ENCODE data around the gene MTOR. TPM values are rescaled to one million over a fixed set of nuclear protein-coding genes. Genes with fewer than 3 reads are reported as not detected.

The MTOR gene
- total RNA-seq, 4 donors from 2014 or later, result 37.8 to 46.4 (median 43.9) TPM

- H3K36me3 ChIP-seq, result peaks cover 0 to 7% of the 10 kb centered on the region in 2 donors
- no peak overlapping the region for H3K4me3 ChIP-seq (replicated peaks in 1 of 3)
- intact Hi-C loops (cut with DNase I), result no loop called here
Observed at GRCh38 chr1:11158291-11158690, 104.1 kb downstream of the MTOR start.

GRCh38 chr1:11157867-11158266, 104.5 kb downstream of the MTOR start:
- Histone ChIP-seq H3K4me1 (no peaks in the 10 kb centered on the region), H3K4me3 (replicated peaks in 1 of 3) (no peak overlapping the region), H3K9me3 (no peaks in the 10 kb centered on the region), H3K36me3 (peaks cover 0 to 7% of the 10 kb centered on the region in 2 donors), H3K27ac (no peak overlapping the region), H3K27me3 (no peaks in the 10 kb centered on the region)
- intact Hi-C loops (cut with DNase I), result no loop called here
- no peak for DNase-seq
- TF ChIP-seq POLR2A (IDR thresholded peaks at IDR 0.05) (no peak), CTCF (IDR thresholded peaks at IDR 0.05) (no peak)
- 59 to 73% methylated on average over 2 of the region's 2 CpGs for WGBS, 2 donors

More at GRCh38 chr1:11158291-11158690, 104.1 kb downstream of the MTOR start:
- no peaks in the 10 kb centered on the region for H3K27me3 ChIP-seq
- WGBS, 2 donors, result 87 to 89% methylated on average over 3 of the region's 3 CpGs
- no peaks in the 10 kb centered on the region for H3K4me1 ChIP-seq
- TF ChIP-seq POLR2A (IDR thresholded peaks at IDR 0.05), result no peak
- no peak for TF ChIP-seq CTCF (IDR thresholded peaks at IDR 0.05)
- DNase-seq, result no peak
- H3K27ac ChIP-seq, result no peak overlapping the region
- no peaks in the 10 kb centered on the region for H3K9me3 ChIP-seq

- TF ChIP-seq CTCF (IDR thresholded peaks at IDR 0.05), result no peak
- TF ChIP-seq POLR2A (IDR thresholded peaks at IDR 0.05), result no peak
- H3K4me3 ChIP-seq (replicated peaks in 1 of 3), result no peak overlapping the region
- H3K27me3 ChIP-seq, result no peaks in the 10 kb centered on the region
- intact Hi-C loops (cut with DNase I), result no loop called here
- no peak overlapping the region for H3K27ac ChIP-seq
- 85% methylated on average over 8 of the region's 8 CpGs for WGBS, 2 donors
- DNase-seq, result no peak
- H3K36me3 ChIP-seq, result peaks cover 0 to 7% of the 10 kb centered on the region in 2 donors
- H3K9me3 ChIP-seq, result no peaks in the 10 kb centered on the region
- peaks cover 0 to 4% of the 10 kb centered on the region in 2 donors for H3K4me1 ChIP-seq
Observed at GRCh38 chr1:11157394-11157793, 105.0 kb downstream of the MTOR start.

- peaks cover 0 to 7% of the 10 kb centered on the region in 2 donors for H3K36me3 ChIP-seq
- DNase-seq, result no peak
- peaks cover under 1 to 7% of the 10 kb centered on the region in 2 donors for H3K4me1 ChIP-seq
- no peak for TF ChIP-seq CTCF (IDR thresholded peaks at IDR 0.05)
- TF ChIP-seq POLR2A (IDR thresholded peaks at IDR 0.05), result no peak
- no peaks in the 10 kb centered on the region for H3K9me3 ChIP-seq
- no peak overlapping the region for H3K4me3 ChIP-seq (replicated peaks in 1 of 3)
- H3K27ac ChIP-seq, result no peak overlapping the region
- H3K27me3 ChIP-seq, result no peaks in the 10 kb centered on the region
- intact Hi-C loops (cut with DNase I), result no loop called here
- WGBS, 2 donors, result 85 to 89% methylated on average over 7 of the region's 7 CpGs
Observed at GRCh38 chr1:11156963-11157362, 105.4 kb downstream of the MTOR start.

- H3K36me3 ChIP-seq, result peaks cover 0 to 4% of the 10 kb centered on the region in 2 donors
- no peak overlapping the region for H3K4me3 ChIP-seq (replicated peaks in 1 of 3)
- intact Hi-C loops (cut with DNase I), result no loop called here
- no peaks in the 10 kb centered on the region for H3K9me3 ChIP-seq
- WGBS, 2 donors, result 82 to 84% methylated on average over 3 of the region's 3 CpGs
- H3K27ac ChIP-seq, result no peak overlapping the region
- H3K4me1 ChIP-seq, result peaks cover 3 to 13% of the 10 kb centered on the region in 2 donors
- no peaks in the 10 kb centered on the region for H3K27me3 ChIP-seq
- DNase-seq, result no peak
- TF ChIP-seq POLR2A (IDR thresholded peaks at IDR 0.05) (no peak), CTCF (IDR thresholded peaks at IDR 0.05) (no peak)
Observed at GRCh38 chr1:11156441-11156840, 105.9 kb downstream of the MTOR start.

Data from thyroid gland (tissue), 4 donors.